Stimulated activated CD8-positive, alpha-beta memory T cell treated with anti-CD3 and anti-CD28 coated beads, Interleukin-7, amount 100 ng/mL, for 48 hours (primary cell): Measurements from ENCODE around the gene RPL32.
"Not testable (repeated sequence)": the region's sequence is repeated elsewhere in the genome, so short reads cannot be mapped to it uniquely, and the experiment has no call there.

Experiments
- DNase-seq, 2 donors: peaks; one replicate each; pipeline ENCODE4 v3.0.0-alpha.2; 2020; ENCODE audit warnings: low read depth in 1 of 2; ENCODE audit errors: extremely low read depth in 1 of 2

The RPL32 gene

GRCh38 chr3:12868039-12869034, 27.0 kb upstream of the RPL32 start:
- peak in 1 of 2 donors; percentile 27 for DNase-seq

GRCh38 chr3:12866836-12867235, 25.5 kb upstream of the RPL32 start:
- no peak for DNase-seq

- DNase-seq, result no peak
These were observed 23.9 kb upstream of the RPL32 start for GRCh38 chr3:12865271-12865670.

- no peak for DNase-seq
These were observed 21.0 kb upstream of the RPL32 start for GRCh38 chr3:12862387-12862786.

- no peak for DNase-seq
These were observed 20.2 kb upstream of the RPL32 start for GRCh38 chr3:12861611-12862010.

GRCh38 chr3:12859840-12860239, 18.5 kb upstream of the RPL32 start:
- DNase-seq, result no peak

- DNase-seq, result no peak
These were observed 15.3 kb upstream of the RPL32 start for GRCh38 chr3:12856626-12857025.

- no peak for DNase-seq
These were observed 13.2 kb upstream of the RPL32 start for GRCh38 chr3:12854565-12854964.

GRCh38 chr3:12853847-12854246, 12.5 kb upstream of the RPL32 start:
- DNase-seq, result not testable (repeated sequence)

- no peak for DNase-seq
These were observed 10.8 kb upstream of the RPL32 start for GRCh38 chr3:12852201-12852600.

- DNase-seq, result no peak
These were observed 4.4 kb upstream of the RPL32 start for GRCh38 chr3:12845811-12846210.

- DNase-seq, result no peak
These were observed 1.1 kb upstream of the RPL32 start for GRCh38 chr3:12842469-12842868.

GRCh38 chr3:12841970-12842328, 584 bp upstream of the RPL32 start:
- DNase-seq, result no peak

- DNase-seq, result no peak
These were observed 695 bp downstream of the RPL32 start for GRCh38 chr3:12840591-12841148.

- DNase-seq, result not testable (repeated sequence)
These were observed 1.2 kb downstream of the RPL32 start for GRCh38 chr3:12840148-12840547.

GRCh38 chr3:12839156-12839946, 2.0 kb downstream of the RPL32 start:
- no peak for DNase-seq

GRCh38 chr3:12838179-12838965, 3.0 kb downstream of the RPL32 start:
- no peak for DNase-seq

- no peak for DNase-seq
These were observed 3.9 kb downstream of the RPL32 start for GRCh38 chr3:12837295-12837986.

- no peak for DNase-seq
These were observed 6.2 kb downstream of the RPL32 start for GRCh38 chr3:12835052-12835665.
